Measurements from ENCODE around the gene KDELR3.
"Not testable (repeated sequence)": the region's sequence is repeated elsewhere in the genome, so short reads cannot be mapped to it uniquely, and the experiment has no call there.

The KDELR3 gene

GRCh38 chr22:38456841-38457699 is 10.8 kb upstream of the KDELR3 start:
- DNase-seq (ENCODE audit: low spot score), result no peak

- DNase-seq (ENCODE audit: low spot score), result no peak
Measured at GRCh38 chr22:38460426-38460840, 7.5 kb upstream of the KDELR3 start.

- DNase-seq (ENCODE audit: low spot score), result no peak
Measured at GRCh38 chr22:38461057-38461413, 6.9 kb upstream of the KDELR3 start.

GRCh38 chr22:38461414-38462081 is 6.3 kb upstream of the KDELR3 start:
- DNase-seq (ENCODE audit: low spot score), result peak; percentile 58

- no peak for DNase-seq (ENCODE audit: low spot score)
Measured at GRCh38 chr22:38462960-38463784, 4.7 kb upstream of the KDELR3 start.

GRCh38 chr22:38464992-38465672 is 2.8 kb upstream of the KDELR3 start:
- DNase-seq (ENCODE audit: low spot score), result no peak

- DNase-seq (ENCODE audit: low spot score), result no peak
Measured at GRCh38 chr22:38465673-38466490, 2.0 kb upstream of the KDELR3 start.

- no peak for DNase-seq (ENCODE audit: low spot score)
Measured at GRCh38 chr22:38467438-38467903, 425 bp upstream of the KDELR3 start.

- DNase-seq (ENCODE audit: low spot score), result no peak
Measured at GRCh38 chr22:38468443-38469305, 778 bp downstream of the KDELR3 start.

GRCh38 chr22:38469306-38469781 is 1.4 kb downstream of the KDELR3 start:
- DNase-seq (ENCODE audit: low spot score), result no peak

GRCh38 chr22:38470179-38470578 is 2.3 kb downstream of the KDELR3 start:
- DNase-seq (ENCODE audit: low spot score), result not testable (repeated sequence)

GRCh38 chr22:38471237-38471636 is 3.3 kb downstream of the KDELR3 start:
- no peak for DNase-seq (ENCODE audit: low spot score)

GRCh38 chr22:38474003-38474607 is 6.2 kb downstream of the KDELR3 start:
- no peak for DNase-seq (ENCODE audit: low spot score)

- no peak for DNase-seq (ENCODE audit: low spot score)
Measured at GRCh38 chr22:38477585-38477984, 9.7 kb downstream of the KDELR3 start.

GRCh38 chr22:38479096-38479837 is 11.4 kb downstream of the KDELR3 start:
- DNase-seq (ENCODE audit: low spot score), result no peak

- DNase-seq (ENCODE audit: low spot score), result no peak
Measured at GRCh38 chr22:38481162-38481870, 13.4 kb downstream of the KDELR3 start.

- DNase-seq (ENCODE audit: low spot score), result no peak
Measured at GRCh38 chr22:38481871-38482332, 14.0 kb downstream of the KDELR3 start.
